ENCODE data around the gene BRD9.

BRD9 gene

GRCh38 chr5:876398-877365, 15.9 kb downstream of the BRD9 start:
- DNase-seq = no peak

- DNase-seq = no peak
These were observed 16.7 kb downstream of the BRD9 start for GRCh38 chr5:875931-876330.

GRCh38 chr5:873328-873727, 19.3 kb downstream of the BRD9 start:
- DNase-seq = no peak

GRCh38 chr5:872301-872700, 20.3 kb downstream of the BRD9 start:
- no peak for DNase-seq

GRCh38 chr5:871596-872298, 20.9 kb downstream of the BRD9 start:
- no peak for DNase-seq

GRCh38 chr5:870956-871355, 21.6 kb downstream of the BRD9 start:
- no peak for DNase-seq

- DNase-seq = no peak
These were observed 24.0 kb downstream of the BRD9 start for GRCh38 chr5:868428-869135.

- DNase-seq = no peak
These were observed 25.2 kb downstream of the BRD9 start for GRCh38 chr5:867300-867870.

GRCh38 chr5:865771-866170, 26.8 kb downstream of the BRD9 start:
- DNase-seq = no peak

GRCh38 chr5:865168-865521, 27.5 kb downstream of the BRD9 start:
- no peak for DNase-seq

GRCh38 chr5:864492-865167, 28.0 kb downstream of the BRD9 start:
- DNase-seq = no peak

- DNase-seq = no peak
These were observed 29.3 kb downstream of the BRD9 start for GRCh38 chr5:863244-863805.

GRCh38 chr5:862367-863243, 30.0 kb downstream of the BRD9 start:
- no peak for DNase-seq

- no peak for DNase-seq
These were observed 30.9 kb downstream of the BRD9 start for GRCh38 chr5:861442-862366.

GRCh38 chr5:860506-861150, 32.0 kb downstream of the BRD9 start:
- no peak for DNase-seq

- DNase-seq = no peak
These were observed 32.8 kb downstream of the BRD9 start for GRCh38 chr5:859798-860296.

- no peak for DNase-seq
These were observed 33.2 kb downstream of the BRD9 start for GRCh38 chr5:859391-859790.

GRCh38 chr5:858726-859125, 33.9 kb downstream of the BRD9 start:
- no peak for DNase-seq
